HG02938 (cell line): ENCODE results near the gene PCID2.

ENCODE experiments used
- ATAC-seq: cut with Tn5 transposase; IDR thresholded peaks from one replicate; pipeline ENCODE4 v1.9.1; 2021; ENCODE audit warnings: mild to moderate bottlenecking, moderate library complexity; ENCODE audit not compliant: unreplicated experiment

PCID2 gene

GRCh38 chr13:113150550-113151365, 57.7 kb downstream of the PCID2 start:
- ATAC-seq: no peak

GRCh38 chr13:113149711-113150549, 58.5 kb downstream of the PCID2 start:
- ATAC-seq: no peak

- ATAC-seq: no peak
Observed at GRCh38 chr13:113148940-113149503, 59.4 kb downstream of the PCID2 start.

GRCh38 chr13:113148407-113148806, 60.1 kb downstream of the PCID2 start:
- no peak for ATAC-seq

- no peak for ATAC-seq
Observed at GRCh38 chr13:113147206-113147605, 61.3 kb downstream of the PCID2 start.

- no peak for ATAC-seq
Observed at GRCh38 chr13:113146750-113147149, 61.7 kb downstream of the PCID2 start.

GRCh38 chr13:113145911-113146598, 62.4 kb downstream of the PCID2 start:
- no peak for ATAC-seq

GRCh38 chr13:113145496-113145895, 63.0 kb downstream of the PCID2 start:
- ATAC-seq: no peak

GRCh38 chr13:113144255-113144629, 64.2 kb downstream of the PCID2 start:
- no peak for ATAC-seq

- no peak for ATAC-seq
Observed at GRCh38 chr13:113143466-113144254, 64.8 kb downstream of the PCID2 start.

GRCh38 chr13:113142876-113143275, 65.6 kb downstream of the PCID2 start:
- ATAC-seq: no peak

GRCh38 chr13:113141601-113141970, 66.9 kb downstream of the PCID2 start:
- no peak for ATAC-seq

- no peak for ATAC-seq
Observed at GRCh38 chr13:113140677-113141600, 67.5 kb downstream of the PCID2 start.

GRCh38 chr13:113139577-113139976, 68.9 kb downstream of the PCID2 start:
- ATAC-seq: no peak

- no peak for ATAC-seq
Observed at GRCh38 chr13:113138792-113139551, 69.5 kb downstream of the PCID2 start.

- ATAC-seq: no peak
Observed at GRCh38 chr13:113137691-113138298, 70.7 kb downstream of the PCID2 start.

GRCh38 chr13:113135281-113135760, 73.1 kb downstream of the PCID2 start:
- ATAC-seq: no peak
